GM12873 (cell line): ENCODE measurements around the gene PRRX1.

ENCODE experiments used
- TF ChIP-seq, protein P1 (sequence below): IDR thresholded peaks from 2 replicates; pipeline ENCODE4 v1.5.1; 2012; ENCODE audit warnings: low read depth, mild to moderate bottlenecking, moderate library complexity, low read length, control low read depth; ENCODE audit not compliant: insufficient read depth; ENCODE audit errors: missing control alignments

PRRX1 gene

DNA sequence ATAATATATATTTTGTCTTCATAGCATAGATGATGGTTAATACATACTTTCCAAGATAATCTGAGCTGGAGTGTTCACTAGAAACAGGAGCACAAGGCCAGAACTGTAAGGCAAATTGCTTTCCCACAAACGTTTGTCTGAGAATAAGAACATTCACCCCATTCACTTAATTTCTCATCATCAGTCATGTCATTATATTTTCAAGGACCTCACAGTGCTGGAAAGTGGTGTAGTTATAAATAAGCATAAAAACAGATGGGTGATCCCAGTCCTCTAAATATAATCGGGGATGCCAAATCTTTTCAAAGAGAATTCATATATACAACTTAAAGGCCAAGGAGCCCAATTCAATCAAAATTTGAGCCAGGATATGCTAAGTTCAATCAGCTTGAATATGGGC is 8.4 kb downstream of the PRRX1 start:
- TF ChIP-seq, protein P1, sequence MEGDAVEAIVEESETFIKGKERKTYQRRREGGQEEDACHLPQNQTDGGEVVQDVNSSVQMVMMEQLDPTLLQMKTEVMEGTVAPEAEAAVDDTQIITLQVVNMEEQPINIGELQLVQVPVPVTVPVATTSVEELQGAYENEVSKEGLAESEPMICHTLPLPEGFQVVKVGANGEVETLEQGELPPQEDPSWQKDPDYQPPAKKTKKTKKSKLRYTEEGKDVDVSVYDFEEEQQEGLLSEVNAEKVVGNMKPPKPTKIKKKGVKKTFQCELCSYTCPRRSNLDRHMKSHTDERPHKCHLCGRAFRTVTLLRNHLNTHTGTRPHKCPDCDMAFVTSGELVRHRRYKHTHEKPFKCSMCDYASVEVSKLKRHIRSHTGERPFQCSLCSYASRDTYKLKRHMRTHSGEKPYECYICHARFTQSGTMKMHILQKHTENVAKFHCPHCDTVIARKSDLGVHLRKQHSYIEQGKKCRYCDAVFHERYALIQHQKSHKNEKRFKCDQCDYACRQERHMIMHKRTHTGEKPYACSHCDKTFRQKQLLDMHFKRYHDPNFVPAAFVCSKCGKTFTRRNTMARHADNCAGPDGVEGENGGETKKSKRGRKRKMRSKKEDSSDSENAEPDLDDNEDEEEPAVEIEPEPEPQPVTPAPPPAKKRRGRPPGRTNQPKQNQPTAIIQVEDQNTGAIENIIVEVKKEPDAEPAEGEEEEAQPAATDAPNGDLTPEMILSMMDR: no peak

DNA sequence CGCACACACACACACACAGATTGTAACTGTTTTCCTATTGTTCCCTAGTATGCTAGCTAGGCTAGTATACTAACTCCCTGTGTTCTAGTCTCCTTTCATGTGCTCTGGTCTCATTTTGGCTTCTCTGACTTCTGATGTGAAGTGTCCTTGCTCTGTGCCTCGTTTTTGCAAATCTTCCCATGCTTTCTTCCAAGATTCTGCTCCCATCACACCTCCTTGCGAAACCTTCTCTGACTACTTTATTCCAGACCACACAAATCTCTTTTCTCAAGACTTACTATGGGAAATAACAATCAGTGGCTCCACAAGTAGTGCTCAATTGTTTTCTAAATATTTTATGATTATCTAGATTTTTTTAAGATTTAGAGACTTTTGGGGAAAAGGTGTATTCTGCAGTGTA is 10.3 kb downstream of the PRRX1 start:
- TF ChIP-seq, protein P1: no peak

DNA sequence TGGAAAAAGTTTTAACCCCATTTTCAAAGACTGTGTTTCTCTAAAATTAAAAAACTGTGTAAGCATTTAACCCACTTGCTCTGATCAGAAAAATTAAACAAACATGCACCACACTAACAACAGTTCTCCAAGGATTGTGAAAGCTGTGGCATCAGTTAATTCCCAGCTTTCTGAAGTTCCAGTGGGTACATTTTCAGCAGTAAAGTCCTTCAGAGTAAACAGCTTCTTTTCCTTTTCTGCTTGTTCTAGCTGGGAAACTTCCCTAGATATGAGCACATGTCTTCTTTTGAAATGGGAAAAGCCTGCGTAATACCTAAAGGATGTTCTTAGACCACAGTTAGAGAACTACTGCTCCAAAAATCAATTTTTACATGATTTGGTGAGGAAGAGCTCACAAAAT is 11.1 kb downstream of the PRRX1 start:
- TF ChIP-seq, protein P1: no peak

DNA sequence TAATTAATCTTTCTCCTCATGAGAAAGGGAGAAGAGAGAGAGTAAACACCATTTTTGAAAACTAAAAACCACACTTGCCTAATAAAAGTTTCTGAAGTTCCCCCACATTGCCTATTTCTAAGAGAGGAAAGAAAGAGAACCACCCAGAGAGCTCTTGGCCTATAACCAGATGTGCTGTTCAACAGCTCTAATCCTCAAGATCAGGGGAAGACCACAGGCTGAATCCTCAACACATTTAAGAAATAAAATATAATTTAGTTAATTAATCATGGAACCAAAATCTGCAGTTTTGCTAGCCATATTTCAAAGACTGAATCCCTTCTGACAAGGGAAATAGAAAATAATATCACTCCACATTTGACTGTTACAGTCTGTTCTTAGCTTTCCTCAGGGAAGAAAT is 11.9 kb downstream of the PRRX1 start:
- TF ChIP-seq, protein P1: no peak

DNA sequence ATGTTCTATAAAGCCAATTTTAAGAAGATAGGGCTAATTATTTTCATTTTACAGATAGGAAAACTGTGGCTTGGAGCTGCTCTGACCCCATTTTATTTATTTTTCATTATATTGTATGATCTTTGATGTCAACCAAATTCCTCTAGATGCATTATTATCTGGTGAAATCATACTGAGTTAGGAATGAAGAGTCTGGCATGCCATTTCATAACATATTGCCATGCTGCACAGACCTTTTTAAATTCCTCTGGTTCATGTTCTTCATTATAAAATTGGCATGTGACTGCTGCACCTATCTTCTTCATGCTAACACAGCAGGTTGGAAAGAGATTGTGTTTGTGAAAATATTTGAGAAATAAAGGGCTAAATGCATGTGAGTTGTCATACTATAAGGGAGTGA is 12.7 kb downstream of the PRRX1 start:
- TF ChIP-seq, protein P1: no peak

DNA sequence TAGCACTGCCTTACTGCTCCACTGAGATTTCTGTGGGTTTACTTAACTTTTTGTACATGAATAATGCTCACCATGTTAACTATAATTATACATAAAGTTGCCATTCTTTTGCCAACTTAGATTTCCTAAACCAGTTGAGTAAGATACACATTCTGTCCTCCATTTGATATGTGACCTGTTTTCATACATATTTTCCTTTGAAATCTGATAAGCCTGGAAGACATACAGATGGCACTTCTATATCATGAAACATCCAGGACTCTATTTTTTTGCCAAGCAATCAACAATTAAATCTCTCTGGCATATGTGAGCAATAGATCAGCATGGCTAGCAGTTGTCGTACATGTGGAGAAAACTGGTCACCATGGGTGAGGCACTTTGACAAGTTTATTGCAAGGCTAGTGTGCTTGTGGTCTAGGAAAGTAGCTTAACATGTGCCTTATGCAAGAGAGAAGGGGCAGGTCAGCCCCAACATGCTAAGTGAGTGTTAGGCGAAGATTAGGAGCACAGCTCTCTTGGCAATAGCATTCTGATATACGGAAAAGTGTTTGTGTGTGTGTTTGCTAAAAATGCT is 14.2 kb downstream of the PRRX1 start:
- TF ChIP-seq, protein P1: no peak

DNA sequence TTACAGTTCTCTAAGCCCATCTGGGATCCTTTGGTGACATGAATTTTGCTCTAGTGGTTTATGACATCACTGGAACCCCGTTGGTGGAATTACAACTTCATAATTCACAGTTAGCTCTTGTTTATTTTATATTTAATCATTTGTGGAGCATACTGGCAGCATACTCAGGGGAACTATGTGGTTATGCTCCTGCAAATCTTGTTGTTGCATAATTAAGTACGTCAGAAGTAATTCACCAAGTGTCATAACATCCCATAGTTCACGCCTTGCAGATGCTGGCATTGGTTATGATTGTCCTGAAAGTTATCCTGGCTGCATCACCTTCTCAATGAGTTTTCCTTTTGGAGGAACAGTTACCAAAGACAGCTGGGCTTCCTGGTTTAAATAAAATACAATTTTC is 16.5 kb downstream of the PRRX1 start:
- TF ChIP-seq, protein P1: no peak
